ENCODE data around the gene PSORS1C2.

DNA sequence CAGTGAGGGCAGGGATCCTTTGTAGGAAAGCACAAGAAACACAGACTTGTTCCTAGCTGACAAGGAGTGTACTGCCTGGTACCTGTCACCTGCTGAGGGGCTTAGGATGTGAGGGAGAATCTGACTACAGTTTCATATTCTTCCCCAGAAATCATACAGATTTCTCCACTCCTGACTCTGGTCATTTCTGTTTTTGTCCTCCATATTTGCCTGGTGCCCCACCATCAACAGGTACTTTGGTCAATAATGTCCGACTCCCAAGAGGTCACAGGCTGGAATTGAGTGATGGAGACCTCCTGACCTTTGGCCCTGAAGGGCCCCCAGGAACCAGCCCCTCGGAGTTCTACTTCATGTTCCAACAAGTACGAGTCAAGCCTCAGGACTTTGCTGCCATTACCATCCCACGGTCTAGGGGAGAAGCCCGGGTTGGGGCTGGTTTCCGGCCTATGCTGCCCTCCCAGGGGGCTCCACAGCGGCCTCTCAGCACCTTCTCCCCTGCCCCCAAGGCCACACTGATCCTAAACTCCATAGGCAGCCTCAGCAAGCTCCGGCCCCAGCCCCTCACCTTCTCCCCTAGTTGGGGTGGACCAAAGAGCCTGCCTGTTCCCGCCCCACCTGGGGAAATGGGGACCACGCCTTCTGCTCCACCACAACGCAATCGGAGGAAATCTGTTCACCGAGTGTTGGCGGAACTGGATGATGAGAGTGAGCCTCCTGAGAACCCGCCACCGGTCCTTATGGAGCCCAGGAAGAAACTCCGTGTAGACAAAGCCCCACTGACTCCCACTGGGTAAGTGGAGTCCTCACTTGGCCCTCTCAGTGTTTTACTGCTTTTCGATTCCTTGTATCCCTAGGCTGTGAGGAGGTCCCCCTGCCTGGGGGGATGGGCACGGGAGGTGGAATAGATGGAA, 22.6 kb upstream of the PSORS1C2 start:
- TF ChIP-seq, protein P1, sequence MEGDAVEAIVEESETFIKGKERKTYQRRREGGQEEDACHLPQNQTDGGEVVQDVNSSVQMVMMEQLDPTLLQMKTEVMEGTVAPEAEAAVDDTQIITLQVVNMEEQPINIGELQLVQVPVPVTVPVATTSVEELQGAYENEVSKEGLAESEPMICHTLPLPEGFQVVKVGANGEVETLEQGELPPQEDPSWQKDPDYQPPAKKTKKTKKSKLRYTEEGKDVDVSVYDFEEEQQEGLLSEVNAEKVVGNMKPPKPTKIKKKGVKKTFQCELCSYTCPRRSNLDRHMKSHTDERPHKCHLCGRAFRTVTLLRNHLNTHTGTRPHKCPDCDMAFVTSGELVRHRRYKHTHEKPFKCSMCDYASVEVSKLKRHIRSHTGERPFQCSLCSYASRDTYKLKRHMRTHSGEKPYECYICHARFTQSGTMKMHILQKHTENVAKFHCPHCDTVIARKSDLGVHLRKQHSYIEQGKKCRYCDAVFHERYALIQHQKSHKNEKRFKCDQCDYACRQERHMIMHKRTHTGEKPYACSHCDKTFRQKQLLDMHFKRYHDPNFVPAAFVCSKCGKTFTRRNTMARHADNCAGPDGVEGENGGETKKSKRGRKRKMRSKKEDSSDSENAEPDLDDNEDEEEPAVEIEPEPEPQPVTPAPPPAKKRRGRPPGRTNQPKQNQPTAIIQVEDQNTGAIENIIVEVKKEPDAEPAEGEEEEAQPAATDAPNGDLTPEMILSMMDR (conservative IDR thresholded peaks at IDR 0.05), result no peak
- TF ChIP-seq EZH2 (IDR thresholded peaks at IDR 0.05; ENCODE audit: low read depth), result no peak

All from PC-9 (cell line).